H1 (cell line): ENCODE measurements around the gene TTC34. TPM values are rescaled to one million over a fixed set of nuclear protein-coding genes. Genes with fewer than 3 reads are reported as not detected.

Experiments used
- CTCF ChIA-PET: fragments of 300-600 bp; sonication (Branson Sonifier 250); formaldehyde crosslinking; loops from one replicate; lab custom pipeline; 2021; ENCODE audit not compliant: partially characterized antibody; lab: Charles Lee
- POLR2A ChIA-PET: fragments of 300-600 bp; sonication (Branson Sonifier 250); formaldehyde crosslinking; loops from one replicate; lab custom pipeline; 2021; ENCODE audit warnings: inconsistent platforms; ENCODE audit not compliant: partially characterized antibody; lab: Charles Lee
- DNase-seq, 2 experiments: peaks; one replicate each; pipeline versions ENCODE4 v3.0.0 to v3.0.0-alpha.2; 2010 to 2022; ENCODE audit warnings: low spot score in 2 of 2, low read depth in 1 of 2, mixed read lengths in 1 of 2
- FAIRE-seq: peaks from 2 replicates; lab custom pipeline; 2011; peaks lifted over from hg19 to GRCh38; lab: Jason Lieb, UNC
- H2AFZ ChIP-seq: 2 replicates; pipeline ENCODE4 v1.8.1; 2012; ENCODE audit warnings: low read length, inconsistent platforms
- H2AK5ac ChIP-seq: 2 replicates; pipeline ENCODE4 v1.6.1; 2013; ENCODE audit warnings: low read depth, low read length
- H2BK120ac ChIP-seq: replicated peaks from 2 replicates; pipeline ENCODE3; 2013; ENCODE audit warnings: low read depth, low read length, inconsistent platforms
- H2BK12ac ChIP-seq: 2 replicates; pipeline ENCODE4 v1.6.1; 2013; ENCODE audit warnings: low read depth, low read length
- H2BK15ac ChIP-seq: 2 replicates; pipeline ENCODE4 v1.6.1; 2013; ENCODE audit warnings: low read length
- H2BK20ac ChIP-seq: 2 replicates; pipeline ENCODE4 v1.6.1; 2013; ENCODE audit warnings: low read length
- H2BK5ac ChIP-seq: 2 replicates; pipeline ENCODE4 v1.6.1; 2013; ENCODE audit warnings: low read depth, low read length
- H3K14ac ChIP-seq: 2 replicates; pipeline ENCODE4 v1.6.1; 2013; ENCODE audit warnings: inconsistent platforms; ENCODE audit not compliant: insufficient read length
- H3K18ac ChIP-seq: 2 replicates; pipeline ENCODE4 v1.6.1; 2013; ENCODE audit warnings: low read length; ENCODE audit errors: extremely low read depth
- H3K23ac ChIP-seq: 2 replicates; pipeline ENCODE4 v1.6.1; 2013; ENCODE audit warnings: inconsistent platforms; ENCODE audit not compliant: insufficient read length
- H3K23me2 ChIP-seq: 2 replicates; pipeline ENCODE4 v1.6.1; 2013; ENCODE audit warnings: low read depth, low read length
- H3K27ac ChIP-seq: 2 replicates; pipeline ENCODE4 v1.6.1; 2011; ENCODE audit warnings: low read depth, low read length, inconsistent platforms
- H3K27me3 ChIP-seq, 4 experiments: replicated peaks in 1 of 4; 1 replicate in 1 of 4; 2 replicates in 3 of 4; pipeline versions ENCODE4 v1.6.1 to v1.8.1; 2011 to 2013; ENCODE audit warnings: low read length in 3 of 4, mild to moderate bottlenecking in 3 of 4, inconsistent platforms in 2 of 4, mixed read lengths in 2 of 4, moderate library complexity in 1 of 4; ENCODE audit not compliant: control insufficient read depth in 3 of 4, insufficient read depth in 3 of 4; ENCODE audit errors: extremely low read depth in 1 of 4
- H3K36me3 ChIP-seq, 4 experiments: 2 replicates each; pipeline versions ENCODE4 v1.6.1 to v1.8.1; 2011 to 2013; ENCODE audit warnings: mild to moderate bottlenecking in 4 of 4, low read length in 3 of 4, moderate library complexity in 2 of 4, control low read depth in 1 of 4, inconsistent platforms in 1 of 4; ENCODE audit not compliant: insufficient read depth in 4 of 4, control insufficient read depth in 2 of 4
- H3K4ac ChIP-seq: replicated peaks from 2 replicates; pipeline ENCODE3; 2013; ENCODE audit warnings: low read length, low read depth, mixed read lengths, inconsistent platforms; ENCODE audit not compliant: insufficient read length
- H3K4me1 ChIP-seq, 4 experiments: replicated peaks in 1 of 4; 1 replicate in 1 of 4; 2 replicates in 3 of 4; pipeline versions ENCODE4 v1.6.1 to v1.8.1; 2011 to 2013; ENCODE audit warnings: low read length in 3 of 4, inconsistent platforms in 2 of 4, mixed read lengths in 1 of 4; ENCODE audit not compliant: insufficient read depth in 4 of 4, control insufficient read depth in 3 of 4
- H3K4me2 ChIP-seq, 2 experiments: 2 replicates each; pipeline versions ENCODE4 v1.6.1 to v1.8.1; 2011 to 2013; ENCODE audit warnings: low read depth in 2 of 2, low read length in 2 of 2, control low read depth in 1 of 2, inconsistent platforms in 1 of 2, mild to moderate bottlenecking in 1 of 2; ENCODE audit not compliant: insufficient read depth in 1 of 2
- H3K4me3 ChIP-seq, 4 experiments: fragments of 200-600, 300-600 bp in 1 of 4; sonication (generic), shearing (Covaris generic), sonication (Bioruptor Twin) in 1 of 4; 2 replicates each; pipeline versions ENCODE4 v1.5.1 to v1.8.1; 2011 to 2016; ENCODE audit warnings: low read length in 4 of 4, low read depth in 3 of 4, control low read depth in 2 of 4, inconsistent platforms in 2 of 4, mild to moderate bottlenecking in 2 of 4, mixed read lengths in 1 of 4, moderate library complexity in 1 of 4; ENCODE audit not compliant: insufficient read depth in 2 of 4; ENCODE audit errors: extremely low read depth in 1 of 4
- H3K56ac ChIP-seq: replicated peaks from 2 replicates; pipeline ENCODE3; 2013; ENCODE audit warnings: low read depth, mild to moderate bottlenecking, mixed read lengths, low read length, inconsistent platforms; ENCODE audit not compliant: insufficient read length
- H3K79me1 ChIP-seq: 2 replicates; pipeline ENCODE4 v1.6.1; 2013; ENCODE audit warnings: low read depth, low read length, control low read depth
- H3K79me2 ChIP-seq, 2 experiments: 2 replicates each; pipeline versions ENCODE4 v1.6.1 to v1.8.1; 2012 to 2013; ENCODE audit warnings: low read length in 2 of 2, mild to moderate bottlenecking in 2 of 2, inconsistent platforms in 1 of 2; ENCODE audit not compliant: insufficient read depth in 2 of 2, control insufficient read depth in 1 of 2
- H3K9ac ChIP-seq, 4 experiments: replicated peaks in 1 of 4; 1 replicate in 1 of 4; 2 replicates in 3 of 4; pipeline versions ENCODE4 v1.6.1 to v1.8.1; 2011 to 2013; ENCODE audit warnings: low read depth in 3 of 4, low read length in 3 of 4, control low read depth in 2 of 4, mild to moderate bottlenecking in 2 of 4, moderate library complexity in 2 of 4, inconsistent platforms in 1 of 4; ENCODE audit errors: extremely low read depth in 1 of 4
- H3K9me3 ChIP-seq, 2 experiments: 2 replicates each; pipeline versions ENCODE4 v1.6.1 to v1.8.1; 2012 to 2013; ENCODE audit warnings: mild to moderate bottlenecking in 2 of 2, moderate library complexity in 2 of 2, control low read depth in 1 of 2, inconsistent platforms in 1 of 2, low read depth in 1 of 2, low read length in 1 of 2, mixed read lengths in 1 of 2; ENCODE audit not compliant: insufficient read depth in 2 of 2
- H4K20me1 ChIP-seq, 2 experiments: replicated peaks in 1 of 2; 2 replicates each; pipeline versions ENCODE3 to v1.8.1; 2011 to 2013; ENCODE audit warnings: inconsistent platforms in 2 of 2, low read length in 2 of 2, mild to moderate bottlenecking in 1 of 2; ENCODE audit not compliant: insufficient read depth in 2 of 2, control insufficient read depth in 1 of 2
- H4K5ac ChIP-seq: 2 replicates; pipeline ENCODE4 v1.6.1; 2013; ENCODE audit warnings: low read length, low read depth, mixed read lengths, inconsistent platforms; ENCODE audit not compliant: insufficient read length
- H4K8ac ChIP-seq: 2 replicates; pipeline ENCODE4 v1.8.0; 2013; ENCODE audit warnings: mild to moderate bottlenecking, moderate library complexity, low read length, inconsistent platforms; ENCODE audit not compliant: insufficient read depth; ENCODE audit errors: extremely low read depth
- H4K91ac ChIP-seq: replicated peaks from 2 replicates; pipeline ENCODE3; 2013; ENCODE audit warnings: low read length, mixed read lengths, inconsistent platforms; ENCODE audit not compliant: insufficient read length
- ATF3 ChIP-seq: IDR thresholded peaks from 2 replicates; pipeline ENCODE4 v1.6.1; 2011; ENCODE audit warnings: low read depth, mild to moderate bottlenecking, low read length; ENCODE audit not compliant: insufficient read depth
- E2F6 ChIP-seq: IDR thresholded peaks from 2 replicates; pipeline ENCODE4 v1.6.1; 2012; ENCODE audit warnings: inconsistent platforms
- GABPA ChIP-seq: IDR thresholded peaks from 2 replicates; pipeline ENCODE4 v1.6.1; 2011; ENCODE audit warnings: mild to moderate bottlenecking, low read length, moderate library complexity, borderline replicate concordance; ENCODE audit not compliant: insufficient read depth
- KDM1A ChIP-seq: fragments of 200-600, 300-600 bp; sonication (generic); IDR thresholded peaks from 2 replicates; pipeline ENCODE4 v1.7.1; 2016; ENCODE audit warnings: mild to moderate bottlenecking, low read length, borderline replicate concordance
- RNF2 ChIP-seq: fragments of 200-900, 300-1000 bp; sonication (generic); IDR thresholded peaks from 2 replicates; pipeline ENCODE4 v1.7.1; 2016; ENCODE audit warnings: borderline replicate concordance, low read depth, mild to moderate bottlenecking, antibody characterized with exemption, low read length; ENCODE audit not compliant: poor library complexity, severe bottlenecking; ENCODE audit errors: missing control alignments
- SIX5 ChIP-seq: IDR thresholded peaks from 2 replicates; pipeline ENCODE4 v1.6.1; 2011; ENCODE audit warnings: mild to moderate bottlenecking, low read depth, low read length
- SP4 ChIP-seq: IDR thresholded peaks from 2 replicates; pipeline ENCODE4 v1.6.1; 2012; ENCODE audit warnings: low read length, inconsistent platforms
- TAF1 ChIP-seq: IDR thresholded peaks from 2 replicates; pipeline ENCODE4 v1.6.1; 2011; ENCODE audit warnings: mild to moderate bottlenecking, low read depth, low read length
- USF2 ChIP-seq: IDR thresholded peaks from 2 replicates; pipeline ENCODE4 v1.6.1; 2011; ENCODE audit warnings: low read length, improper control_type of control experiment
- WGBS, 2 experiments: shearing (Covaris generic) in 1 of 2; methylation state at CpG; one replicate each; pipeline versions ENCODE4 v1.1.6 to v1.1.7; 2013 to 2015; ENCODE audit warnings: low lambda C conversion rate in 2 of 2, mixed read lengths in 2 of 2, inconsistent platforms in 1 of 2, low coverage in 1 of 2, missing lambda C conversion rate in 1 of 2; ENCODE audit not compliant: insufficient replicate concordance in 2 of 2, insufficient coverage in 1 of 2, insufficient read length in 1 of 2; ENCODE audit errors: extremely low coverage in 1 of 2, missing lambda C conversion rate in 1 of 2; 5-methylcytosine and 5-hydroxymethylcytosine counted together
- polyA plus RNA-seq, 7 experiments: library from polyadenylated mRNA; depleted of rRNA in 3 of 7; stranded (reverse) in 5 of 7; unstranded in 2 of 7; fragments of >200 nt in 5 of 7; fragments of 200-250 nt in 2 of 7; gene quantifications; 1 replicate in 5 of 7; 2 replicates in 1 of 7; 4 replicates in 1 of 7; pipeline versions ENCODE4 v1.2.1 to v1.2.3, GENCODE V29; 2011 to 2013; ENCODE audit warnings: missing spikeins in 2 of 7, mixed read lengths in 2 of 7
- total RNA-seq: library from RNA; stranded (reverse); fragmentation: NEBNext Ultra II Directional; extraction: Animal tissue kit (Norgen Biotek cat#: 25700); gene quantifications from 2 replicates; pipeline ENCODE4 v1.2.1, GENCODE V29; 2021

TTC34 gene
- total and polyA plus RNA-seq, 2 of the 8 experiments (the other 6 are each of a cell fraction or from before 2014, with no cell fraction given): 0.23 to 0.50 TPM

- Histone ChIP-seq H2AK5ac (no peak overlapping the region), H3K18ac (no peak overlapping the region), H3K27me3 (no peaks in the 10 kb centered on the region), H3K4me2 (no peak overlapping the region), H4K91ac (no peak overlapping the region), H4K5ac (no peak overlapping the region), H3K56ac (no peak overlapping the region), H3K79me2 (no peaks in the 10 kb centered on the region), H2BK5ac (no peak overlapping the region), H2BK12ac (no peak overlapping the region), H3K27ac (no peak overlapping the region), H3K79me1 (no peaks in the 10 kb centered on the region), H3K23me2 (no peaks in the 10 kb centered on the region), H3K14ac (no peak overlapping the region), H3K4me1 (no peaks in the 10 kb centered on the region; a peak in 1 of 7 replicates), H3K36me3 (no peaks in the 10 kb centered on the region), H3K9ac (no peak overlapping the region), H3K4ac (no peak overlapping the region), H2BK120ac (no peak overlapping the region), H3K9me3 (no peaks in the 10 kb centered on the region), H3K23ac (no peak overlapping the region), H2AFZ (no peak overlapping the region), H4K20me1 (no peaks in the 10 kb centered on the region), H2BK15ac (no peak overlapping the region), H4K8ac (no peak overlapping the region), H3K4me3 (no peak overlapping the region), H2BK20ac (no peak overlapping the region)
- no peak for FAIRE-seq
- 90% methylated on average over 12 of the region's 25 CpGs; no CpG with 5 or more reads in 1 of the 2 experiments for WGBS, 2 experiments
- DNase-seq: no peak
- ChIA-PET CTCF (interaction anchor here (1.4 kb wide), 1 partner anchor 11 kb away, joined by 3 read pairs; no protein-coding TSS in a partner anchor), POLR2A (no interaction called here)
- no peak for TF ChIP-seq GABPA
- TF ChIP-seq KDM1A: no peak
- TF ChIP-seq ATF3: no peak
- TF ChIP-seq TAF1: no peak
- TF ChIP-seq SP4: no peak
- no peak for TF ChIP-seq E2F6
- no peak for TF ChIP-seq SIX5
- TF ChIP-seq RNF2: no peak
- TF ChIP-seq USF2: no peak
Observed at GRCh38 chr1:2603521-2604155, 197.9 kb downstream of the TTC34 start.
